Motor neuron (in vitro differentiated cells): ENCODE data around the gene KCNN3. TPM values are rescaled to one million over a fixed set of nuclear protein-coding genes. Genes with fewer than 3 reads are reported as not detected.
"Not testable (repeated sequence)": the region's sequence is repeated elsewhere in the genome, so short reads cannot be mapped to it uniquely, and the experiment has no call there.

Experiments
- ATAC-seq, 8 experiments: fragments of 200-7000 bp; cut with Tn5 transposase; replicated peaks in 6 of 8; 2 replicates each; pipeline ENCODE4 v1.8.0; 2021; ENCODE audit warnings: mild to moderate bottlenecking in 8 of 8, moderate library complexity in 8 of 8
- H3K27ac ChIP-seq, 2 donors: fragments of 250-450 bp; sonication (Bioruptor Pico); 2 replicates each; pipeline ENCODE4 v1.9.0; 2021; ENCODE audit warnings: antibody characterized with exemption in 2 of 2, mild to moderate bottlenecking in 2 of 2, moderate library complexity in 1 of 2
- H3K4me1 ChIP-seq, 2 donors: fragments of 250-450 bp; sonication (Bioruptor Pico); replicated peaks in 1 of 2; 2 replicates each; pipeline ENCODE4 v1.6.1; 2021; ENCODE audit warnings: antibody characterized with exemption in 2 of 2, mild to moderate bottlenecking in 2 of 2, moderate library complexity in 1 of 2
- H3K4me3 ChIP-seq, 5 donors: fragments of 250-450 bp; sonication (Bioruptor Pico); 2 replicates each; pipeline ENCODE4 v1.9.0; 2021; ENCODE audit warnings: antibody characterized with exemption in 5 of 5, mild to moderate bottlenecking in 5 of 5, moderate library complexity in 4 of 5
- WGBS, 10 experiments: fragments of 450-650 bp; shearing (Covaris generic); methylation state at CpG; one replicate each; pipeline ENCODE4 v1.0.0; 2022; 5-methylcytosine and 5-hydroxymethylcytosine counted together
- in situ Hi-C, 9 experiments: fragments of 400-800 bp; cut with MboI; loops; one replicate each; pipeline ENCODE4 v1.15.0; 2021; ENCODE audit warnings: low sequenced_read_pairs in 9 of 9, low pct_unique_long_range_greater_than_20kb in 2 of 9; ENCODE audit not compliant: unreplicated experiment in 9 of 9
- total RNA-seq, 8 experiments: library from RNA; unstranded; fragments of 300-600 nt; gene quantifications; 2 replicates each; pipeline versions ENCODE4 v1.2.3 to v1.2.4, GENCODE V29; 2022

Gene KCNN3
- 10 to 100 TPM in 1 of 8 experiments, 1 to 10 TPM in 4, under 1 TPM in 3; 0.50 to 16.1 (median 1.5) TPM for total RNA-seq

- in situ Hi-C loops = no loop called here
- peak; percentile 87 to 99 (median 94) for ATAC-seq
- H3K4me3 ChIP-seq = peak within 1 kb of the TSS; percentile 19 to 38 (median 23)
- 0 to 5% (median 0%) methylated on average over 2 to 12 of the region's 17 CpGs; no CpG with 5 or more reads in 2 of the 10 experiments for WGBS, 10 experiments
- H3K27ac ChIP-seq = no peak within 1 kb of the TSS
- H3K4me1 ChIP-seq = peaks cover 28 to 33% of the 10 kb centered on the region in 2 donors
These were observed at the start of gene KCNN3 for GRCh38 chr1:154870115-154870571. KCNN3 (minus strand) TSS chr1:154870281; CDS start chr1:154869964, 317 bp downstream.

DNA sequence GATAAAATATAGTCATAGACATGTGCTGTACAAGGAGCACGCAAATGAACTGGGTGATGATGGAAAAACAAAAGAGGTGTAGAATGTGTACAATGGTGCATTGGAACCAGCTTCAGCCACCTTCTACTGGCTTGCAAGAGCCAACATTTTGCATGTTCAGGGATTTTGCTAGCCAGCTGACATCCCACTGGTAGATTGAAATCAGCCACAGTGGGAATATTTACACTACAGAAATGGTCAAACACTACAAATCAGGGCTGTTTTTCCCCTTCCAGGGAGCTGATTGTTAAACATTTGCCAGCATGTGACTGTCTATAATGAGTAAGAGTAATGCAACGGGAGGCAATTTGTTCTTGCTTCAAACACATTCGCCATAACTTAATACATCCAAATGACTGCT, 43.2 kb upstream of the KCNN3 start:
- ATAC-seq = peak in 4 of 8 experiments; percentile 24 to 79 (median 34)
- in situ Hi-C loops = loop anchor here in 1 of 9 experiments (25.0 kb wide), 1 partner anchor 101 kb away; no protein-coding TSS in a partner anchor
- WGBS, 10 experiments = 48 to 100% (median 71%) methylated on average over 1 to 3 of the region's 3 CpGs; no CpG with 5 or more reads in 1 of the 10 experiments

DNA sequence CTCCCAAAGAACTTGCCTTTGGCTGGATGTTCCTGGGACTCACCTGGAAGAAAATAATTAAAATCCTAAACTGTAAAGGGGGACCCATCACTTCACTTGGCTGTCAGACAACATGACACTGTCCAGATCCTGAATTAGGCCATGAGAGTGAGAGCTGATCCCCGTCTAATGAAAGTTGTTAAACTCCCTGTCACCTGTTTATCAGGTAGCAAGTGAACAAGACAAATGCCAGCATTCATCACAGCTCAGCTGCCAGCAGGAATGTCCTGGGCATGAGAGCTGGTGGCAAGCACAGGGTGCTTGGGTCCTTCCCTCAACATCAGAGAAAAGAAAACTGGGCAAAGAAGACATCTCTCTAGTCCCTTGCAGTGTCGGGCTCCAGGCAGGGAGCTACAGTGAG, 42.7 kb upstream of the KCNN3 start:
- no peak for ATAC-seq
- 46 to 100% (median 83%) methylated on average over 1 to 2 of the region's 2 CpGs; no CpG with 5 or more reads in 3 of the 10 experiments for WGBS, 10 experiments
- no peak overlapping the region for H3K27ac ChIP-seq
- H3K4me3 ChIP-seq = no peak overlapping the region
- in situ Hi-C loops = loop anchor here in 1 of 9 experiments (25.0 kb wide), 1 partner anchor 100 kb away; no protein-coding TSS in a partner anchor
- H3K4me1 ChIP-seq = peaks cover 0 to 2% of the 10 kb centered on the region in 2 donors

More for the DNA sequence above, 43.2 kb upstream of the KCNN3 start:
- H3K4me3 ChIP-seq = no peak overlapping the region
- peaks cover 0 to 2% of the 10 kb centered on the region in 2 donors for H3K4me1 ChIP-seq
- H3K27ac ChIP-seq = no peak overlapping the region

DNA sequence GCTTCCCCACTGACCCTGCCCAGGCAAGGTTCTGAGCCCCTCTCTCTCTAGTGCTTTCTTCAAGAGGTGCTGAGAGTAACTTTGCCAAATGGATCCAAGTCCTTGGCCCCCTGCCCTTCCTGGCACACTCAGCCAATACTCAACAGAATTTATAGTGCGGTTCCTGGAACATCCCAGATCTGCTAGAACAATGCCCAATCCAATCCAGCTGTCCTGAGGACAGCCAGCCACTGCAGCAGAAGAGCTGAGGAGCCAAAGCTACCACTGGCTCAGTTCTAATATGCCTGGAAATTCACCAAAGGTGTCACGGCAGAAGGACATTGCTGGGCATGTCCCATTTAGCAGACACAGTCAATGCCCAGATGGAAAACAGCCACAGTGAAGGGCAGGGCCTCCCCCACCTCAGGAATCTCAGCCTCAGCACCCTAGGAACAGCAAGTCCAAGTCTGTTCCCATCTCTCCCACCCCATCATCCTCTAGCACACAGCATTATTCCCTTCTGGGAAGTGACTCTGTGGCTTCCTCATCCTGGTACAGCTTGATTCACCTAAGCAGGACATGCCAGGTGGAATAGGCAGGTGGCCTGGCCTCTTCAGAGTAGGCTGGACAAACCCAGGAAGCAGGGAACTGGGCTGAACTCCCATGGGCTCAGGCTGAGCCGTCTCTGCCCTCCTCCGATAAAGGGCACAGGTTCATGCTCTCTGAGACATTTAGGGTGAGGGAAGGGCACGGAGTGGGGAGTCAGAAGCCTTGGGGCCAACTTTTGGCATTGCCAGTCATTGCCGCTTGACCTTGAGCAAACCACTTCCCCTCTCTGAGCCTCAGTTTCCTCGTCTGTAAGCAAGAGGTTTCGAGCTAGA, 41.8 kb upstream of the KCNN3 start:
- no peak overlapping the region for H3K4me3 ChIP-seq
- 0 to 100% (median 79%) methylated on average over 1 to 8 of the region's 8 CpGs; no CpG with 5 or more reads in 2 of the 10 experiments for WGBS, 10 experiments
- peaks cover 0 to 2% of the 10 kb centered on the region in 2 donors for H3K4me1 ChIP-seq
- H3K27ac ChIP-seq = no peak overlapping the region
- in situ Hi-C loops = loop anchor here in 1 of 9 experiments (25.0 kb wide), 1 partner anchor 100 kb away; no protein-coding TSS in a partner anchor
- no peak for ATAC-seq

- Histone ChIP-seq H3K4me3 (no peak overlapping the region), H3K27ac (no peak overlapping the region), H3K4me1 (peaks cover 0 to 2% of the 10 kb centered on the region in 2 donors)
- no peak for ATAC-seq
- in situ Hi-C loops = loop anchor here in 1 of 9 experiments (25.0 kb wide), 1 partner anchor 99 kb away; no protein-coding TSS in a partner anchor
- WGBS, 10 experiments = 39 to 100% (median 65%) methylated on average over 1 to 5 of the region's 5 CpGs; no CpG with 5 or more reads in 2 of the 10 experiments
These were observed 40.8 kb upstream of the KCNN3 start for GRCh38 chr1:154910851-154911250.

GRCh38 chr1:154908937-154909336, 38.9 kb upstream of the KCNN3 start:
- Histone ChIP-seq H3K27ac (no peak overlapping the region), H3K4me3 (no peak overlapping the region), H3K4me1 (peaks cover 0 to 2% of the 10 kb centered on the region in 2 donors)
- in situ Hi-C loops = loop anchor here in 1 of 9 experiments (25.0 kb wide), 1 partner anchor 97 kb away; no protein-coding TSS in a partner anchor
- no peak for ATAC-seq
- WGBS, 10 experiments = 75 to 100% (median 81%) methylated on average over 1 to 5 of the region's 5 CpGs; no CpG with 5 or more reads in 1 of the 10 experiments

DNA sequence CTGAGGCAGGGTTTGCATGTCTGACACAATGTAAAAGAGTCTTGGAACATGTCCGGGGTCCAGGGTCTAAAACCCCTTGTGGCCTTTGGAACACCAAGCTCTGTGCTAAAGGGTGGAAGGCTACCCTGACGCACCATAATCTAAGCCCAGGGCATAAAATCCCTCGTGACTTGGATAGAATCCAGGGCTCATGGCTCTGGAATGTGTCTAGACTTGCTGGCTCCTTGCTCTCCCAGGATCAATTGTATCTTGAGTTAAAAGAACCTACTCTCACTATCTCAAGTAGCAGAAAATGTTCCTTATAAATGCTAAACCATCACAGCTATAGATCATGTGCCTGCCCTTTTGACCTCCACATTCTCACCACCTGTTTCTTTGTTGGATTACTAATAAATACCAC, 38.0 kb upstream of the KCNN3 start:
- not testable (repeated sequence) for H3K4me1 ChIP-seq, H3K27ac ChIP-seq, ATAC-seq, H3K4me3 ChIP-seq
- 29 to 100% (median 82%) methylated on average over 1 to 2 of the region's 3 CpGs; no CpG with 5 or more reads in 4 of the 10 experiments for WGBS, 10 experiments
- in situ Hi-C loops = loop anchor here in 1 of 9 experiments (25.0 kb wide), 1 partner anchor 96 kb away; no protein-coding TSS in a partner anchor

DNA sequence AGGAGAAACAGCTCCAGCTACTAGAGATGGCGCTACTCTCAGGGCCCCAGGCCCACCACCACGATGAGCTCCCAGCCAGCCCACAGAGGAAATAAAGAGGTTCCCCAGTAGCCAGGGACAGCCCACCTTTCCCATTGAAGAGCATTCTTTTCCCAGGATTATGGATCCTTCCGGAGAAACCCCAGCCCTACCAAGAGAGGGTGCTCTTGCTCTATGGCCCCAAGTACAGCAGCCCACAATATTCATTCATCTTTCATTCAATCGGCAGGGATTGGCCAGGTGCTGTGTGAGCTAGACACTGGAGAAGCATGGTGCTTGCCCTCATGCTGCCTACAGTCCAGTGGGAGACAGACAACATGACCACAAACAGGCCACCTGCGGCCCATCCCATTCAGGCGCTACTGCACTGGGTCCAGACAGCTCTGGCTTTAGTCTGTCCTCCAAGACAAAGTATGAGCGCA, 36.6 kb upstream of the KCNN3 start:
- H3K4me3 ChIP-seq = no peak overlapping the region
- WGBS, 10 experiments = 73 to 100% (median 94%) methylated on average over 1 to 5 of the region's 7 CpGs; no CpG with 5 or more reads in 2 of the 10 experiments
- ATAC-seq = no peak
- no peaks in the 10 kb centered on the region for H3K4me1 ChIP-seq
- H3K27ac ChIP-seq = no peak overlapping the region
- in situ Hi-C loops = loop anchor here in 1 of 9 experiments (25.0 kb wide), 1 partner anchor 94 kb away; no protein-coding TSS in a partner anchor

GRCh38 chr1:154902938-154903566, 33.0 kb upstream of the KCNN3 start:
- no peak overlapping the region for H3K27ac ChIP-seq
- H3K4me1 ChIP-seq = no peaks in the 10 kb centered on the region
- 7 to 73% (median 33%) methylated on average over 1 to 3 of the region's 3 CpGs; no CpG with 5 or more reads in 1 of the 10 experiments for WGBS, 10 experiments

DNA sequence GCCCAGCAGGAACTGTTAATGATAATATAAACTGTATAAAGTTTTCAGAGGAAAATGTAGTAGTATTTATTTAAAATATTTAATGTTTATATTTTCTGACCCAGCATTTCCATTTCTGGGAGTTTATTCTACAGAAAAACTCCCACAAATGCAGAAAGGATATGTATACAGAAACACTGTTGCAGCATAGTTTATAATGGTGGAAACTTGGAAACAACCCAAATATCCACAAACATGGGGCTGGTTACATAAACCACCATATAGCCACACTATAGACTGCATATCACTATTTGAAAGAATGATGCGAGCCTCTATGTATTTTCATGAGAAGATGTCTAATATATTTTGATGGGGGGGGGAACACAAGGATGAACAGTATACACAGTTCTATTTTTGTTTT, 31.5 kb upstream of the KCNN3 start:
- Histone ChIP-seq H3K4me1 (no peaks in the 10 kb centered on the region), H3K27ac (no peak overlapping the region), H3K4me3 (no peak overlapping the region)
- in situ Hi-C loops = loop anchor here in 1 of 9 experiments (25.0 kb wide), 1 partner anchor 89 kb away; no protein-coding TSS in a partner anchor
- no peak for ATAC-seq
- WGBS, 10 experiments = 29 to 100% (median 100%) methylated on average over 1 of the region's 1 CpG; no CpG with 5 or more reads in 1 of the 10 experiments

More at GRCh38 chr1:154902938-154903566, 33.0 kb upstream of the KCNN3 start:
- in situ Hi-C loops = loop anchor here in 1 of 9 experiments (25.0 kb wide), 1 partner anchor 91 kb away; no protein-coding TSS in a partner anchor
- no peak overlapping the region for H3K4me3 ChIP-seq
- ATAC-seq = no peak

- in situ Hi-C loops = loop anchor here in 5 of 9 experiments (25.0 kb wide), 2 partner anchors 137 to 237 kb away; no protein-coding TSS in a partner anchor
- Histone ChIP-seq H3K4me1 (no peaks in the 10 kb centered on the region), H3K4me3 (no peak overlapping the region), H3K27ac (no peak overlapping the region)
- no peak for ATAC-seq
- 53 to 100% (median 86%) methylated on average over 1 to 6 of the region's 6 CpGs; no CpG with 5 or more reads in 4 of the 10 experiments for WGBS, 10 experiments
These were observed 29.0 kb upstream of the KCNN3 start for GRCh38 chr1:154899041-154899440.

DNA sequence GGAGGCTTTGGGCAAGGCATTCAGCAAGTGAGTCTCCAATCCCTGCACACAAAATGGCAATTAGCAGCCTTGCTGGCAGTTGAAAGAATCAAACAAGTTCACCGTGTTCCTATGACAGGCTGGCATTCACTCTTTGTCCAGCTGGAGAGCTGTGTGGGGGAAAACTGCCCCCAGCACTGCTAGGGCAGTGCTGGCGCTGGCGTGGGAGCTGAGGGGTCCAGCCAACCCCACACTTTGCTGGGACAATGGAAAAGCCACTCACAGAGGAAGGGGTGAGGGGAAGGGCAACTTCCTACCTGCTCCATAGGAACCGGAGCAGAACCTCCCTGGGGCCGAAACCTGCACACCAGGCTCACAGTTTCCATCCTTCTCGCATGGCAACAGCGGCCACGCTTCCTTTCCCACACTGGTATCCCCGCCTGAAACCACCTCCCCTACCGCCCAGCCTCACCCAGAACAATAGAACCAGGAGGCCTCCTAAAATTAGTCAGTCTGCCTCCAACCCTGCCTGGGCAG, 26.7 kb upstream of the KCNN3 start:
- 40 to 79% (median 76%) methylated on average over 1 to 10 of the region's 10 CpGs; no CpG with 5 or more reads in 6 of the 10 experiments for WGBS, 10 experiments
- ATAC-seq = peak in 3 of 8 experiments; percentile 29 to 91 (median 77)
- Histone ChIP-seq H3K4me1 (no peaks in the 10 kb centered on the region), H3K27ac (no peak overlapping the region), H3K4me3 (no peak overlapping the region)
- in situ Hi-C loops = loop anchor here in 5 of 9 experiments (25.0 kb wide), 2 partner anchors 135 to 235 kb away; no protein-coding TSS in a partner anchor
